GM19455 (cell line): Measurements from ENCODE around the gene TIMP1.
"Not testable (repeated sequence)": the region's sequence is repeated elsewhere in the genome, so short reads cannot be mapped to it uniquely, and the experiment has no call there.

ENCODE experiments used
- ATAC-seq: cut with Tn5 transposase; IDR thresholded peaks from one replicate; pipeline ENCODE4 v1.9.1; 2021; ENCODE audit not compliant: unreplicated experiment

The TIMP1 gene

DNA sequence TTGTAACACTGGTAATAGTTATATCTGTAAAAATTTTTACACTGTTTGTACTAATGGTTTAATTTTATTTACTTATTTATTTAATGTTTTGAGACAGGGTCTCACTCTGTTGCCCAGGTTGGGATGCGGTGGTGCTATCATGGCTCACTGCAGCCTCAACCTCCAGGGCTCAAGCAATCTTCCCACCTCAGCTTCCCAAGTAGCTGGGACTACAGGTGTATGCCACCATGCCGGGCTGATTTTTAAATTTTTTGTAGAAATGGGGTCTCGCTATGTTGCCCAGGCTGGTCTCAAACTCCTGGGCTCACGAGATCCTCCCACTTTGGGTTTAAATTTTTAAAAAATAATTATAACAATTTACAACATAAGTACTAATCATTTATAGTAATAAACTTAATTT, 20.9 kb downstream of the TIMP1 start:
- not testable (repeated sequence) for ATAC-seq

DNA sequence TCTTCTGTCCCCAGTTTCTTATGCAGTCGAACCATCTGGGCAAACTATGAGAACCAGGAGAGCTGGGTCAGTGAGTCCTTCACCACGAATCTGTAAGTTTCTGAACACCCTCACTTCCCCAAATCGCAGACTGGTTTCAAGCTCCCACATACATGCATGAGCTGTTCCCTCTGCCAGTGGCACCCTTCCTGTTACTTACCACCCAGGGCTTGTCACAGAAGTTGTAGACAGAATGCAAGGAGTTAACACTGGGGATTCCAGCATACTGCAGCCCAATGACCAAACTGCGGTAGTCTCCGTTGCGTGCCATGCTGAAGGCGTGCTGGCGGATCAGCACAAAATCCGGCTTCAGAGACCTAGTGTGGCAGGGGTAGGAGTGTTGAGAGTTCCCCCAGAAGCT, 22.8 kb downstream of the TIMP1 start:
- no peak for ATAC-seq

DNA sequence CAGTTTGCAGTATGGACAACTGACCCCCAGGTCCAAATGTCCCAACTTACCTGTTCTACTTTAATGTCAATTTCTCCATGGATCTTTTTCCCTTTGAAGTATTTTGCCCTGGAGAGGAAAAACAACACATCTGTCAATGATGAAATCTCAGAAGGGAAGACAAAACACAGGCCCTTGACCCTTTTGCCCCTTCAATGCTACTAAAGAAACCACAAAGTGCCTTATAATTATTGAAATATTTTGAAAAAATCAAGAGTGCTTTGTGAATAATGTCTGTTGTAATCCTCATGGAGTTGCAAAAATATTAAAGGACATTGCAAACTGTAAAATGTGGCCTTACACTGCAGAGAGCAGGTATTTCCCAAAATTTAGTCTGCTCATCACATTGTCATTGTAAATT, 24.9 kb downstream of the TIMP1 start:
- ATAC-seq, result no peak

DNA sequence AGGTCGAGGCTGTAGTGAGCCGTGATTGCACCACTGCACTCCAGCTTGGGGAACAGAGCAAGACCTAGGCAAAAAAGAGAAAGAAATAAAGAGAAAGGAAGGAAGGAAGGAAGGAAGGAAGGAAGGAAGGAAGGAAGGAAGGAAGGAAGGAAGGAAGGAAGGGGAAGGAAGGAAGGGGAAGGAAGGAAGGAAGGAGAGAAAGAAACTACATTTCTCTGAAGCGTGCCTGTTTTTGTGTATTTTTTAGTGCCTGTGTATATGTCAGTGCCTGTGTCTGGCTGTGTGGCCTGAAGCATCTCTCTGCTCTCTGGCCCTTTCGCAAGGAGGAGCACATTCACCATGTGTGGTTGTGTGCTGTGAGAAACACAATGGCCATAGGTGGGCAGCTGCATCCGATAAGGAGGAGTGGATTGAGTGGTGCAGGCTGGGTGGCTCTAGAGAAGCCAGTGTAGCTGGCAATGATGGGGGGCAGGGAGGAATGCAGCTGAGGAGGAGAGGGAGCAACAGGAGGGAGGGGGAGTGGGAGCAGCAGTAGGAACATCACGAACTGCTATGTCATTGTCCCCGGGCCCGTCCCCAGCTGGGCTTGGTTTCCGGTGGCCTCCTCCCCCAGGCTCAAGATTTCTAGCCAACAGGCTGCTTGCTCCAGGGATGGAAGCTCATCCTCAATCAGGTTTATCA, 26.0 kb downstream of the TIMP1 start:
- no peak for ATAC-seq

DNA sequence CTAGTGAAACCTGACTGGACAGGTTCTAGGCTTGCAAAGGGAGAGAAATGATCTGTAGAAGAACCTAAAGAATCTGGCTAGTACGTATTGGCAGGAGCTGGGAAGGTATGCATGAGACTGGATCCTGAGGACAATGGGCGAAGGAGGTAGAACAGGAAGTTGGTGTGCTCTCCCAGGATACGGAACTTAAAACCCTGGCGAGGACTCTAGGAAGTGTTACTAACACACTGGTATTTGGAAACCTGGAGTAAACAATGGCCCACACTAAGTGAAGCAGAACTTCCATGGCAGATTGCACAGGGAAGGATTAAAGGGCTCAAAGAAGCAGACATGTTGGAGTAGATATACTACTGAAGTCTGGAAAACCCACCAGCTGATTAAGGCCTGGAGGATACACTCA, 28.3 kb downstream of the TIMP1 start:
- ATAC-seq, result no peak

DNA sequence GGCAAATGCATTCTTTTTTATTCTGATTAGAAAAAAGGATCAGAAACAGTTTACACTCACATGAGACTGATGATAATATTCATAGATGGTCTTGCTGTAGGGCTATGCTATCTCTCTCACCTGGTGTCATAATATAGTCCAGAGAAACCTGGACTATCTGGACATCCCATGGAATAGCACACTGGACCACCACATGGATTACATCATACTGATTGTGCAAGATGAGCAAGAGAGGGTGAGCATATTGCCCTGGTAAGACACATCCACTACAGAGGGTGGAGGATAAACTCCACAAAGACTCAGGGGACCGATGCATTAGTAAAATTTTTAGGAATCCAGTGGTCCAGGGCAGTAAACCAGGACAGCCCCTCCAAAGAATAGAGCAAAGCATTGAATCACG, 29.3 kb downstream of the TIMP1 start:
- ATAC-seq, result no peak

DNA sequence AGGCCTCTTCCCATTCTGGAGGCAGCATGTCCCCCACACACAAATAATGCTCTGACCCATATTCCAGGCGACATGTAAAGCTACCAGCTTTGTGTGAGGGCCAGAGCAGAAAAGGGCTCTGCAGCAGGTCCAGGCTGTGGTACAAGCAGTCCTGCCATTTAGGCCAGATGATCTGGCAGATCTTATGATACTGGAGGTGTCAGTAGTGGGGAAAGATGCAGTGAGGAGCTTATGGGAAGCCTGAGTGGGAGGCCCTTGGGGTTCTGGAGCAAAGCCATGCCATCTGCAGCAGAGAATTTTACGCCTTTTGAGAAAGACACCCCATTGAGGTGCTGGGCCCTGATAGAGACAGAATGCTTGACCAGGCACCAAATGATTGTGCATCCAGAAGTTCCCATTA, 29.7 kb downstream of the TIMP1 start:
- no peak for ATAC-seq

DNA sequence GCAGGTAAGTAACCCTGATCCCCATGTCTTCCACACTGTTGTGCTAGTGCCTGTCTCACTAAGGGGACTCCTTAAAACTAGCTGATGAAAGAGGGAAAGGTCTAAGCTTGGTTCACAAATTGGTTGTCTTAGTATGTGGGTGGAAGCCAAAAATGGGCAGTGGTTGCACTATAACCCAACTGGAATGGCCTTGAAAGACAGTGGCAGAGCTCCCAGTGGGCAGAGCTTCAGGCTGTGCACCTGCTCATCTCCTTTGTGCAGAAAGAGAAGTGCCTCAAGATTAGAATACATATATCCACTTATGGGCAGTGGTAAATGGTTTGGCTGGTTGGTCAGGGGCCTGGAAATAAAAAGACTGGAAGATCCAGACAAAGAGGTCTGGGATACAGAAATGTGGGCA, 30.2 kb downstream of the TIMP1 start:
- no peak for ATAC-seq

DNA sequence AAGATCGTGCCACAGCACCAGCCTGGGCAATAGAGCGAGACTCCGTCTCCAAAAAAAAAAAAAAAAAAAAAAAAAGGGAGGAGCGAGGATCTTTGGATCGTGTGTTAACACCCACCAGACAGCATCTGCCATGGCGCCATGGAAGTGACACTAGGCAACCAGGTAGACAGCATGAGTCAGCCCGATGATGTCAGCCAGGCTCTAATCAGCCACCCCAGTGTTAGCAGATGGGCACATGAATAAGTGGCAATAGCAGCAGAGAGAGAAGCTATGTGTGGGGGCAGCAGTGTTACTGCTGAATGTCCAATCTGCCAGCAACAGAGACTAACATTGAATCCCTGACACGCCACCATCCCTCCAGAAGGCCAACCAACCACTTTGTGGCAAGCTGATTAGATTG, 30.8 kb downstream of the TIMP1 start:
- ATAC-seq, result no peak

DNA sequence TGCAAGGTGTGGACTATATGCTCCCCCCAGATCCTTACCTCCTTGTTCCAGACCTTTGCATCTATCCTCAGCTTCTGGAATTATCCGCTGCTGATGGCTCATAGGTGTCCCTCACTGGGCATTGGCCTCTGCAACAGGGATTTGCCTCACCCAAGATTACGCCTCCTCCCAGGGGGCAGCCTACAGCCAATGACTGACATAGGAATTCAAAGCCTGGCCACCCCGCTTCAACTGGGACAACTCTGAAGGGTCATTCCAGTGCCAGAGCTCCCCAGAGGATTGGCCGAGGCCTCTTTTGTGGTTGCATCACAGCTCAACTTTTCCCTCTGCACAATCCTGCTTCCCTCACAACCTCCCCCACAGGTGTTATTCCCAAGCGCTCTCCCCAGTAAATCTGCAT, 32.4 kb downstream of the TIMP1 start:
- ATAC-seq, result no peak

DNA sequence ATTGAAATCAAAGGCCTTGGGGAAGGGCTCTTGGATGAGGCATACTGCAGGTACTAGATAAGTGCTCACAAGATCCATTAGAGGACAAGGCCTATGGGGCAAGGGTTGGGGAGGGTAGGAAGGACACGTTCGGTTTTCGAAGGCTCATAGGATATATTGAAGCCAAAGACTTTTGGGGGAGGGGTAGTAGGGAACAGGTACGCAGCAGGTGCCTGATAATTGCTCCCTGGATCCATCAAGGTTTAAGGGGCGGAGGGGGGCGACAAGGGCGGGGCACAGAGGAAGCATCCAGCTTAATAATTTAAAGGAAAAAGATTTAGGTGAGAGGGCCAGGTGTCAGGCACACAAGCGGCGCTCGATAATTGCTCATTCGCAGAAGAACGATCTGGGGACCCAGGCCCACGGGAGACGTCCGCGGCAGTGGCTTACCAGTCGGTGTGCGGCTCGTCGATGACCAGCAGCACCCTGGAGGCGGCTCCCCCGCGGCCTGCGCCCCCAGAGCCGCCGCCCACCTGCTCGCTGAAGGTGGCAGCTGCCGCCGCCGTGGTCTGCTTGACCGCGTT, 36.8 kb downstream of the TIMP1 start:
- ATAC-seq, result no peak

DNA sequence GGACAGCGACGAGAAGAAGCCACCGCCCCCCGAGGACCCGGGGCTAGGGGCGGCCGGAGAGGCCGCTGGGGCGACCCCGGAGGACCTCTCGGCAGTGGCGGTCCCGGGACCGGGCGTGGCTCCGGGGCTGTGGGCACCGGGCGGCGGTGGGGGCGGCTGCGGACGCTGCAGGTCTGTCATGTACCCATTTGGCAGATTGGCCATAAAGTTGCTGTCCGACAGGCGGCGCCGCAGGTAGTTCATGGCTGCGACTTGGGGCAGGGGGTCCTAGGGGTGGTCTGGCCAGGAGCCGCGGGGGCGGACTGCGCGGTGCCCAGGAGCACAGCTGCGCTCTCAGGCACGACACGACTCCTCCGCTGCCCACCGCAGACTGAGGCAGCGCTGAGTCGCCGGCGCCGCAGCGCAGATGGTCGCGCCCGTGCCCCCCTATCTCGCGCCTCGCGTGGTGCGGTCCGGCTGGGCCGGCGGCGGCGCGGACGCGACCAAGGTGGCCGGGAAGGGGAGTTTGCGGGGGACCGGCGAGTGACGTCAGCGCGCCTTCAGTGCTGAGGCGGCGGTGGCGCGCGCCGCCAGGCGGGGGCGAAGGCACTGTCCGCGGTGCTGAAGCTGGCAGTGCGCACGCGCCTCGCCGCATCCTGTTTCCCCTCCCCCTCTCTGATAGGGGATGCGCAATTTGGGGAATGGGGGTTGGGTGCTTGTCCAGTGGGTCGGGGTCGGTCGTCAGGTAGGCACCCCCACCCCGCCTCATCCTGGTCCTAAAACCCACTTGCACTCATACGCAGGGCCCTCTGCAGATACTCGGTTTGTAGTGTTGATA, 37.5 kb downstream of the TIMP1 start, which contains the start of gene SYN1:
TSS of gene SYN1 (minus strand) at position 372 of the 817 bp plus-strand sequence. CDS start at position 243, 129 bp downstream.
- ATAC-seq, result peak; percentile 64

DNA sequence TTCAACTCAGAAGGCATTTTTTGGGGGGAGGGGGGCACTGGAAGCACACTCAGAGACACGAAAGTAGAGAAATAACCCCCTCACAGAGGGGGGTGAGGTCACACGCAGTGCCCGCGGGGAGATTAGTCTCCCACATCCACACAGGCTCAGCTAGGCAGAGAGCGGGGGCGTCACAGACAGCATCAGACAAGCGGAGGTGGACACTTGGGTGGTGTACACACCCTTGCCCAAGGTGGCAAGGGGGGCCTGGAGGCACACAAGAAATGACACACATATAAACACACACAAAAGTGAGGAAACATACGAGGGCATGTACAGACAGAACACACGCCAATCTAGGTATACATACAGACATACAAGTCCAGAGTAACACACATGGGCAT, 38.1 kb downstream of the TIMP1 start:
- ATAC-seq, result no peak

DNA sequence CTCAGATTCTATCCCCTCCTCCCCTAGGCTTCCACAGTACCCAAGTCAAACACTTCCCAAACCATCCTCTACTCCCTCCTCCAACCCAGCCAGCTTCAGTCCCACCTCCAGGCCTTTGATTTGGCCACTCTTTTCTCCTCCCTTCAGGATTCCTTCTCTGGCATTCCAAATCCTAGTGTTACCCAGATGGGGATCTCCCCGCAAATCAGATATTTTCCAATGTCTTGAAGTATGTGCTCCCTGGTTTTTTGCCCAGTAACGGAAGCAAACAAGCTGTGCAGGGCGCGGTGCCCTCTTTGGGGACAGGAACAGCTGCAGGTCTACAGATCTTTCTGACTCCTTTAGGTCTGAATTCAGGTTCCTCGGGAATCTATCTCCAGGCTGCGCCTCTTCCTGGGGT, 39.6 kb downstream of the TIMP1 start:
- ATAC-seq, result no peak

DNA sequence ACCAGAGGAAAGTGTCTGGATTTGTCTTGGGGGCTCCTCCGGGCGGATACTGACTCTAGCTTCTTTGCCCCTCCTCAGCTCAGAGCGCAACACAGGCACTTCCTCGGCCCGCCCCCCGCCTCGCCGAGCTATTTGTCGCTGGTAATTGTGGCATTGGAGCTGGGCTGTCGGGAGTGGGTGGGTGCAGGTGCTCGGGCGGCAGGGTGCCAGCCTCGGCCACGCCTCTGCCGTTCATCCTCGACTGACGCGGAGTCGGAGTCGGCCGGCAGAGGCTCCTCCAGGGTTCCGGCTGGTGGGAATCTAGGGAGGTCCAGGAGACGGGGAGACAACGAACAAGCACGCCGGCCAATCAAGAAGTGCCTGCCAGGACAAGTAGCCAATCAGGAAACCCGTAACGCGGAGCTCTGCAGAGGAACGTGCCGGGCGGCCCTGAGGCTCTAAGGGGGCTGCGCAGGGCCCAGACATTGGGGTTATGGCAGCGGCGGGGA, 41.3 kb downstream of the TIMP1 start:
- no peak for ATAC-seq

DNA sequence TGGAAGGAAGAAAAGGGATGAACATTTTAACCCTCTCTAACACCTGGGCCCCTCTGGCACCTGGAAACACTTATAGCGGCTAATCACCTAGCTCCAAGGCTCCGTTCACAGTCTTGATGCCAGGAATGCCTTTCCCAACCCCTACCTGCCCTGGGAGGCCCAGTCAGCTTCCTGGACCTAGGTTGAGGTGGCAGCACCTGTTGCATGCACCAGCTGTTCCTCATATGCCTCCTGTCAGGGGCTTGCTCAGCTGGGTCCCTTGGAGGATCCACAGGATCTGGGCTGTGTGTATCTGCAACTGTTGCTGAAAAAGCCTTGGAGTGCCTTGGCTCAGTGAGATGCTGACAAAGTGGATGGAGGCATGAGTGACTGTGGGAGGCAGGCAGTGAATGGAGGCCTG, 43.1 kb downstream of the TIMP1 start:
- no peak for ATAC-seq

DNA sequence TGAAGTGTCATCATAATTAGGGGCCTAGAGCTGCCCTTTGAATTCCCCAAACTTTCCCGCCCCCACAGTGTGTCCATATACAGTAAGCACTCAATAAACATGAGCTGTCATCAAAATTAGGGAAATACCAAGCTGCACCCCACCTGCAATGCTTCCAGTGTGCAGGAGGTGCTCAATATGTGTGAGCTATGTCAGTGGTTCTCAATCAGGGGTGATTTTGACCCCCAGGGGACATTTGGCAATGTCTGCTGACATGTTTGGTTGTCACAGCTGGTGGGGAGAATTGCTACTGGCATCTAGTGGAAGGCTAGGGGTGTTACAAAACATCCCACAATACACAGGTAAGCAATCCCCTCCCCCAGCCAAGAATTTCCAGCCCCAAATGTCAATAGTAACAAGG, 46.7 kb downstream of the TIMP1 start:
- no peak for ATAC-seq

DNA sequence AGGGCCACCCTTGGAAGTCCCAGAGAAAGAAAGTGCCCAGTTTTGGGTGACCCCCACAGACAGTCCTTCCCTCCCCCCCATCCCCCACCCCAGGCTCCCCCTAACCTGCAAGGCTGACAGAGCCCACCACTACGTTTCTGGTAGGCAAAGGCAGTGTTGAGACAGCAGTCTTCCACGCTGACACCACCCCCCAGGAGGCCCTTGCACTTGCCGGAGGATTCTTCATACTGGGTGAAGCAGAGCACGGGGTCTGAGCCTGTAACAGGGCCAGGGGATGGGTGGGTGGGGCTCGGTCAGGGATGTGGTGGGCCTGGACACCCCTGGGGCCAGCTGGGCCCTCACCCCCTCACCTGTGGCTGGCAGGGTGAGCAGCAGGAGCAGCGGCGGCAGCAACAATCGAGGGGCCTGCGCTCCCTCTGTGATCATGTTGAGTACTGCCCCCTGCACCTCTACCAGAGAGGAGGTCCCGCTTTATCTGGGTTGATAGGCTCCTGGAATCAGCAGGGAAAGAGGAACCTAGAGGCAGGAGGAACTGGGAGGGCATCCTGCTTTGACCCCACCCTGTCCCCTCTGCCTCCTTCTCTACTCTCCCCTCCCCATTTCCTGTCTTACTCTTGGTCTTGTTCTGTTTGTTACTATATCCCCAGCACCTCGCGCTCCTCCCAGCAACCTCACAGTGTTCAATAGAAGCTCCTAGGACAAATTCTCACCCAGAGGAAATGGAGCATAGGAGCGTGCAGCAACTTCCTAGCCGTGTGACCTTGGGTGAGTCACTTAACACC, 47.4 kb downstream of the TIMP1 start, which contains the start of gene CFP:
TSS of gene CFP (minus strand) at position 512 of the 782 bp plus-strand sequence. CDS start at position 426, 86 bp downstream.
- no peak for ATAC-seq

DNA sequence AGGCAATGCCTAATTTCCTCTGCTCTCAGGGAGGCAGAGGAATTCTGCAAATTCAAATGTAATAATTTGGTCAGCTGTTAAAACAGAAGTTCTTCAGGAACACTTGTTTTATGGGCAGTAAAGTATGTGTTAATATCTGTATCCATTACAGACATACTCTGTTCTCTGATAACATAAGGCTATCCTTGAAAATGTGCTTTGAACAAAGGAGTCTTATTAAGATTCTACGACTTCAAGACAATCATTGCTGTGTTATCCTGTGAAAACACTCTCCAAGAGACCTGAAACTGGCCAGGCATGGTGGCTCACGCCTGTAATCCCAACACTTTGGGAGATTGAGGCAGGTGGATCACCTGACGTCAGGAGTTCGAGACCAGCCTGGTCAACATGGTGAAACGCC, 49.4 kb downstream of the TIMP1 start:
- ATAC-seq, result no peak

DNA sequence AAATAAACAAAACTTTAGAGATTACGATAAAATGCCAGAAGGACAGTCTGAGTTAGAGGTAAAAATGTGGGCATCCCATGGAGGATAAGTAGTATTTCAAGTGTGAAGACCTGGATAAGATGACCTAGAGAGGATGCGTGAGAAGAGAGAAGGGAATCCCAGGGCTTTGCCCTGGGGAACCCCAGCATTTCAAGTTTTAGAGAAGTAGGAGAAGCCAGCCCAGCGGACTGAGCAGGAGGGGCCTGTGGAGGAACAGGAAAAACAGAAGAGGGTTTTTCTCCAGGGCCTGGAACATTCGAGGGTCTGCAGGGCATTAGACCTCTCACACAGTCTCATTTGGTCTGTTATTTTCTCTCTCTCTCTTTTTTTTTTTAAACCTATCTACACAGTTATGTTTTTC, 50.4 kb downstream of the TIMP1 start:
- no peak for ATAC-seq
